ENCODE data around the gene KCNJ15.

Gene KCNJ15

DNA sequence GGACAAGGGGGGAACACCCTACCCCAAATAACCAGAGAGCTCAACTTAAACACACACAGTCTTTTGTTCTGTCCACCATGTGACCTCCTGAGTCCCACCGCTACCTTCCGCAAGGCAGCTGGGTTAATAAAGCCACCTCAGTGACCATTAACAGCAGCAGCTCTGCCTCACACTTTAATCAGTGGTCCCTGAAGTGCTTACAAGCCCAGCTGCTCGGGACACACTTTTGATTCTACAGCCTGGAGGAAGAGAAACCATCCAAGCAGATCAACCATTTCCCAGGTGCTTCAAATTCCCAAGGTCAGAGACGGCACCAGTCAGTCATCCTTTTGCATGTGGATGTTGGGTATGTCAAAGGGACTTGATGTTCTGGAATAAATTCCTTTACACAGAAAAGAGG, 70.1 kb downstream of the KCNJ15 start:
- no peak for DNase-seq (ENCODE audit: low spot score)

GRCh38 chr21:38327984-38328383, 71.2 kb downstream of the KCNJ15 start:
- no peak for DNase-seq (ENCODE audit: low spot score)

GRCh38 chr21:38329162-38329561, 72.4 kb downstream of the KCNJ15 start:
- DNase-seq (ENCODE audit: low spot score), result no peak

GRCh38 chr21:38330666-38331065, 73.9 kb downstream of the KCNJ15 start:
- DNase-seq (ENCODE audit: low spot score), result no peak

DNA sequence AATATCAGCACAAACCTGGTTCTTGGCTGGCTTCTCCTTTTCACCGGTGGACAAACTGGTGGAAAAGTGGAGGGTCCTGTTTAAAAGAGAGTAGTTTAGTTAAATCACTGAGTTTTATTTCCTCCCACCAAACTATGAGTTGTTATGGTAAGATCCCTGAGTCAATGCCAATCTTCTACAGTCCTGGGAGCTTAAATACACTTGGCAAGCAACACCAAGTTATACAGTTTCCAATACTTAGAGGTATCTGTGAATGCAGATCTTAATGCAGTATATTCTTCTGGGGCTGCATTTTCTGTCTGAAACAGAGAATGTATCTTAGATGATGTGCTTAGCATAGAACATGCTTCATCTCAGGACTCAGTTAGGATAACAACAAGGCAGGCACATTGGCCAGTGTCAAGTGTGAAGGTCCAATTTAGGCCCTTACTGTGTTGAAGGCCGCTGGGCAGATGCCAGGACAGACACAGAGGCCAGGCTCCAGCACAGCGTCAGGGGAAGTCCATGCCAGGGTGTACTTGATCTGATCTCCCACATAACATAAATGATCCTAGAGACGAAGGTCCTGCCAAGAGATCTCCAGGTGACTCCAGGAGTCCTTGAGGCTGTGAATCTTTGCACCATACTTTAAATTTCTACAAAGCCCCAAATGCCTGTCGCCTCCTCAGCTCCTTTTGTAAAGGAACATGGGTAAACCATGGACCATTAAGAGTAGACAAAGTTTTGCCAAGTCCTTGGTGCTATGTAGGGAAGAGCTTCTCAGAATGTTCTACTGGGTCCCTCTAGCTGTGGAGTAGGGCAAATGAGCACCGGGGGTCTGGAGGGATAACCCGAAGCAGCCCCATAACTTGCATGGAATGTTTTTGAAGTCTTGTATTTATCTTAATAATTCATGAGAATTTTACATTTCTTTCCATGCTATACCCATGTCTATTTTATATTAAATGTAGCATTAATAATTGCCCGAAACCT, 76.8 kb downstream of the KCNJ15 start:
- no peak for DNase-seq (ENCODE audit: low spot score)

DNA sequence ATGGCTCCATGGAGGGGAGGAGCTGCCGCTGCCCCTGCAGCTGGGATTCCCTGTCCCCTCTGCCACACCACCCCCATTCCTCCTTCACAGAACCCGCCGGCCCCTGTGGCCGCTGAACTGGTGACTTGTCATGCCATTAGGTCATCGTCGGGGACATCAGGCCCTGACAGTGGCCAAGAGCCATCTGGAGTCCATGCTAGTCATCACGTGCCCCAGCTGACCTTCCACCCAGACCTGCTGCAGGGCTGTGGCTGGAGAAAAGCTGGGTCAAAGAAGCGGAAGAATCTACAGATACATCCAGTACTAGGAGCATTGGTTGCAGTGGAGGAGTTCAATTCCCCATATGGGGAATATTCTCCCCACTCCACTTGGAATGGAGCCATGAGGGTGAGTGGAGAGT, 78.1 kb downstream of the KCNJ15 start:
- DNase-seq (ENCODE audit: low spot score), result no peak

- no peak for DNase-seq (ENCODE audit: low spot score)
Observed at GRCh38 chr21:38337793-38338192, 81.0 kb downstream of the KCNJ15 start.

DNA sequence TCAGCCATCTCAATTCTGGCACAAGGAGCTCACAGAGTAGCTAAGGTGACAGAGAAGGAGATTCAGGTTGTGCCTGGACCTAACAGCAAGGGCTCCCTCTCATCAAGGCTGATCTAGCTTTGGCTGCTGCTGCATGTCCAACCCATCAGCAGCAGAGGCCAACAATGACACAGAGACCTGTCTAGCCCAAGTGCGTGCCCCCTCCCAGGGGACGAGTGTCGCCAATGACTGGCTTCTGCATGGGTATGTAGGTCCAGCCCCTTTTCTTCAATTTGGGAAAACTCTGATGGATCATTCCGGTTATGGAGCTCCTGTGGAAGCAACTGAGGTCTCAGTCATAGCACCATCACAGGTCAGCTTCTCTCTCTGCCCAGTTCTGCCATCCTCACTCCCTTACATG, 83.3 kb downstream of the KCNJ15 start:
- no peak for DNase-seq (ENCODE audit: low spot score)

GRCh38 chr21:38341546-38342012, 84.8 kb downstream of the KCNJ15 start:
- DNase-seq (ENCODE audit: low spot score), result no peak

GRCh38 chr21:38342739-38343138, 85.9 kb downstream of the KCNJ15 start:
- no peak for DNase-seq (ENCODE audit: low spot score)

GRCh38 chr21:38343691-38344090, 86.9 kb downstream of the KCNJ15 start:
- no peak for DNase-seq (ENCODE audit: low spot score)

- DNase-seq (ENCODE audit: low spot score), result no peak
Observed at GRCh38 chr21:38346286-38346685, 89.5 kb downstream of the KCNJ15 start.

- no peak for DNase-seq (ENCODE audit: low spot score)
Observed at GRCh38 chr21:38349111-38349746, 92.4 kb downstream of the KCNJ15 start.

DNA sequence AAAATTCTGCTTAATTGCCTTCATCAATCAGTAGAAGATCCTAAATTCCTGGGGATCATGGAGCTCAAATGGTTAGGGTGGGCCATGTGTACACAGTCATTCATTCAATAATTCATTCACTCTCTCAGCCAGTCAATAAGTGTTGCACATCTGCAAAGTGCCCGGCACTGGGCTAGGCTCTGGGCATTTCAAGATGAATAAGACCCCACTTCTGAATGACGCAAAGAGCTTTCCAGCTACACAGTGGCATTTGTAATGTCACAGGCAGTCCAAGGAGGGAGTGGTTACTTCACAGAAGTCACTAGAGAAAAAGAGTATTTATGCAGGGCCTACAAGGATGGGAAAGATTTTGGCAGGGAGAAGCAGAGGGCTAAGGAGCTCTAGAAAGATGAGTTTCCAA, 93.2 kb downstream of the KCNJ15 start:
- DNase-seq (ENCODE audit: low spot score), result no peak

- DNase-seq (ENCODE audit: low spot score), result no peak
Observed at GRCh38 chr21:38350684-38351083, 93.9 kb downstream of the KCNJ15 start.

DNA sequence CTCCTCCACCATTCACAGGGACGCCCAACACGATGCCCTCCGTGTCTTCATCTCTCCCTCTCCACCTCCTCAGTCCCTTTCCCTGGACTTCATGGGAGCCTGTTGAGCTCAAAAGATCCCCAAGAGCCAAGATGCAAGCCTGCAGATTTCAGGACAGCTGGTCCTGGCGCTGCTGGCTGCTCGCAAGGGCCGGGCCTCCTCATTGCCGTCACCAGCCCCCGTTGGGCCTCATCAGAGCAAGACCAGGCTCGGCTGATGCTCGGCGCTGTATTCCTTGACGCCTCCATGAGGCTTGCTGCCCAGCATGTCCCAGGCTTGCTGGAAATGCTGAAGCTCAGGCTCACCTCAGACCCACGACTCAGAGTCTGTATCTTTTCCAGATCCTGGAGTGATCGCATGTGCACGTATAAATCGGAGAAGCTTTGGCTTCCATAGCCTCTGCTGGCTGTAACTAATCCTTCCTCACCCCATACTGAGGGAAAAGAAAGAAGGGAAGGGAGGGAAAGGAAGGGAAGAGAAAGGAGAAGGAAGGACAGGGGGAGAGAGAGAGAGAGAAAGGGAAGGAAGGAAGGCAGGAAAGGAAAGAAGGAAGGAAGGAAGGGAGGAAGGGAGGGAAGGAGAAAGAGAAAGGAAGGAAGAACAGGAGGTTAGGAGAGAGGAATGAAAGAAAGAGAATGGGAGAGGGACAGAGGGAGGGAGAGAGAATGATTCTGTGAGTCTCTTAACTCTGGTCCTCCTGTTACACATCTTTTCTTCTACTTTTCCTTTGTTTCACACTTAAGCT, 94.6 kb downstream of the KCNJ15 start:
- DNase-seq (ENCODE audit: low spot score), result no peak

GRCh38 chr21:38351961-38352521, 95.2 kb downstream of the KCNJ15 start:
- DNase-seq (ENCODE audit: low spot score), result no peak

- no peak for DNase-seq (ENCODE audit: low spot score)
Observed at GRCh38 chr21:38352536-38353219, 95.9 kb downstream of the KCNJ15 start.

GRCh38 chr21:38354231-38354630, 97.4 kb downstream of the KCNJ15 start:
- no peak for DNase-seq (ENCODE audit: low spot score)

DNA sequence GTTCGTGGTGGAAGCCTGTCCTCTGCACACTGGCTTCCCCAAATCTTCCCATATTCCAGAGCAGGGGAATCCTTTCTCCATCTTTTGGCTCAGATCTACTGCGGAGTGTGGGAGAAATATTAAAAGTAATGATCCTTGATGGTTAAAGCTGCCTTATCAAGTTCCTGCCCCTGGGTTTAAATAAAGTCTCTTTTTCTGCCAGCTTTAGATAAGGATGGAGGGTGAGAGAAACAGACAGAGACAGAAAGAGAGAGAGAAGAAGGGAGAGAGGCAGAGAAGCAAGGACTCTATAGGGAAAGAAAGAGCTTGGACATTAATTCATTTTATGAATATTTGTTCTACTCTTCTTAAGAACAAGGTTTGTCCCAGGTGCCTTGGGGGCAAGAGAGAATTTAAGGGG, 98.0 kb downstream of the KCNJ15 start:
- no peak for DNase-seq (ENCODE audit: low spot score)

DNA sequence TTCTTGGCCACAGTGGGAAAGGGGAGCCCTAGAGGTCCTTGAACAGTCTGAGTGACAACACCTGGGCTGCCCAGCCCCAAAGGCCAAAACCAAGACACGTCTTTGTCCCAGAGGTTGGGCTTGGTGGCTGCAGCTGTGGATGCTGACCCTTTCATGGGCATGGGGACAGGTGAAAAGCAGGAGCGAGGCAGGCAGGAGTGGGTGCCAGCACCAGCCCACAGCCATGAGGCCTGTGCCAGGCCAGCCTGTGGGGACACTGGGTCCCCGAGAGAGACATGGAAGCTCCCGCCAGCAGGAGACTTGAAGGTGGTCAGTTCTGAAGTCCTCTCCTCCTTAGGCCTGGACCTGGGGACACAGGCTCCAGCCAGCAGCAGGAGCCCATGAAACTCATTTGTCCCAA, 98.6 kb downstream of the KCNJ15 start:
- no peak for DNase-seq (ENCODE audit: low spot score)

Data from cerebellar cortex (tissue), 1 donor.